LNCAP (cell line): ENCODE measurements around the gene RLN3.
A peak's percentile ranks its signal among the peaks of the same experiment; 100 is the strongest.

ENCODE experiments used
- TF ChIP-seq, protein P1 (sequence below): fragments of 450-650 bp; IDR thresholded peaks from 2 replicates; pipeline ENCODE4 v1.5.1; 2017; ENCODE audit warnings: mild to moderate bottlenecking

Gene RLN3

DNA sequence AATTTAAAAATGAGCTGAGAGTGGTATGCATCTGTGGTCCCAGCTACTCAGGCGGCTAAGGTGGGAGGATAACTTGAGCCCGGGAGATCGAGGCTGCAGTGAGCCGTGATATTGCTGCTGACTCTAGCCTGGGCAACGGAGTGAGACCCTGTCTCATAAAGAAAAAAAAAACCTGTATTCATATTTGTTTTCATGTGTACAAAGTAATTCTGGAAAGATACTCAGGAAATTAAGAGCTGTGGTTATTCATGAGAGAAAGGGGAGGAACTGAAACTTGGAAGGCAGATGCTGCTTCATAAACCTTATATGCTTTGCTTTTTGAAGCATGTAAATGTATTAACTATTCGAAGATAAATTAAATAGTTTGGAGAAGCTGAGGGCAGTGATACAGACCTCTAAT is 8.8 kb upstream of the RLN3 start:
- TF ChIP-seq, protein P1, sequence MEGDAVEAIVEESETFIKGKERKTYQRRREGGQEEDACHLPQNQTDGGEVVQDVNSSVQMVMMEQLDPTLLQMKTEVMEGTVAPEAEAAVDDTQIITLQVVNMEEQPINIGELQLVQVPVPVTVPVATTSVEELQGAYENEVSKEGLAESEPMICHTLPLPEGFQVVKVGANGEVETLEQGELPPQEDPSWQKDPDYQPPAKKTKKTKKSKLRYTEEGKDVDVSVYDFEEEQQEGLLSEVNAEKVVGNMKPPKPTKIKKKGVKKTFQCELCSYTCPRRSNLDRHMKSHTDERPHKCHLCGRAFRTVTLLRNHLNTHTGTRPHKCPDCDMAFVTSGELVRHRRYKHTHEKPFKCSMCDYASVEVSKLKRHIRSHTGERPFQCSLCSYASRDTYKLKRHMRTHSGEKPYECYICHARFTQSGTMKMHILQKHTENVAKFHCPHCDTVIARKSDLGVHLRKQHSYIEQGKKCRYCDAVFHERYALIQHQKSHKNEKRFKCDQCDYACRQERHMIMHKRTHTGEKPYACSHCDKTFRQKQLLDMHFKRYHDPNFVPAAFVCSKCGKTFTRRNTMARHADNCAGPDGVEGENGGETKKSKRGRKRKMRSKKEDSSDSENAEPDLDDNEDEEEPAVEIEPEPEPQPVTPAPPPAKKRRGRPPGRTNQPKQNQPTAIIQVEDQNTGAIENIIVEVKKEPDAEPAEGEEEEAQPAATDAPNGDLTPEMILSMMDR, result no peak

- TF ChIP-seq, protein P1, result no peak
Measured at GRCh38 chr19:14021474-14021873, 6.5 kb upstream of the RLN3 start.

GRCh38 chr19:14022469-14022868 is 5.5 kb upstream of the RLN3 start:
- TF ChIP-seq, protein P1, result no peak

- TF ChIP-seq, protein P1, result peak; percentile 27; the same call in 1 of the 2 replicates
Measured at GRCh38 chr19:14023404-14024235, 4.3 kb upstream of the RLN3 start.

GRCh38 chr19:14028901-14029300 is 953 bp downstream of the RLN3 start:
- TF ChIP-seq, protein P1, result no peak

GRCh38 chr19:14030997-14031718 is 3.2 kb downstream of the RLN3 start:
- TF ChIP-seq, protein P1, result no peak

DNA sequence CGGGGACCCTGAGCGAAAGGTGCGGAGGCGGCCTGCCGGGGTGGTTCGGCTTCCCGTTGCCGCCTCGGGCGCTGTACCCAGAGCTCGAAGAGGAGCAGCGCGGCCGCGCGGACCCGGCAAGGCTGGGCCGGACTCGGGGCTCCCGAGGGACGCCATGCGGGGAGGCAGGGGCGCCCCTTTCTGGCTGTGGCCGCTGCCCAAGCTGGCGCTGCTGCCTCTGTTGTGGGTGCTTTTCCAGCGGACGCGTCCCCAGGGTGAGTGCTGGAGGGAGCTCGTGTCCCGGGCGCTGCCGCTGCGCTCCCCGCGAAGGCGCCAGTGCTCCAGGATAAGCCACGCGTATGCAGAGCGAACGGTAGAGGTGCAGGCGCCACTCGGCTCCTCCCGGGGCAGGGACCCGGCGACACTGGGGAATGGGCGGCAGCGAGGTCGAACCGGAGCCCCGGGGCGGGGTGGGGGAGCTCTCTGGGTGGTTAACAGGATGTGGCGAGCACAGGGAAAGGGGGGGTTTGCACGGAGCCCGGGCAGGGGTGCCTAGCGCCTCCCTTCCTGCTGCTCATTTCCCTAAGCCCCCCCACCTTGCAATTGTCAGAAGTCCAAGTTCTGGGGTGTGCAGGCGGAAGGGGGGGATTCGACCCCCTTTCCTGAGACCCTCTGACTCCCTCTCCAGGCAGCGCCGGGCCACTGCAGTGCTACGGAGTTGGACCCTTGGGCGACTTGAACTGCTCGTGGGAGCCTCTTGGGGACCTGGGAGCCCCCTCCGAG is 4.0 kb downstream of the RLN3 start, which contains the start of gene IL27RA:
TSS of gene IL27RA (plus strand) at position 44 of the 762 bp plus-strand sequence. CDS start at position 155, 111 bp downstream.
- TF ChIP-seq, protein P1, result peak; percentile 41
